Peyer's patch (tissue), 4 donors: Measurements from ENCODE around the gene MDFI.

Experiments used
- POLR2A ChIP-seq, 2 donors: fragments of 450-650 bp; IDR thresholded peaks; one replicate each; pipeline ENCODE4 v1.5.1; 2017; ENCODE audit warnings: antibody characterized with exemption in 2 of 2, mild to moderate bottlenecking in 2 of 2, moderate library complexity in 2 of 2
- TF ChIP-seq, protein P1 (sequence below), 6 experiments: fragments of 450-650 bp in 4 of 6; fragments of 200-600 bp in 2 of 6; sonication (generic) in 1 of 6; IDR thresholded peaks; one replicate each; pipeline ENCODE4 v1.5.1; 2017 to 2019; ENCODE audit warnings: antibody characterized with exemption in 6 of 6, mild to moderate bottlenecking in 3 of 6, moderate library complexity in 1 of 6

DNA sequence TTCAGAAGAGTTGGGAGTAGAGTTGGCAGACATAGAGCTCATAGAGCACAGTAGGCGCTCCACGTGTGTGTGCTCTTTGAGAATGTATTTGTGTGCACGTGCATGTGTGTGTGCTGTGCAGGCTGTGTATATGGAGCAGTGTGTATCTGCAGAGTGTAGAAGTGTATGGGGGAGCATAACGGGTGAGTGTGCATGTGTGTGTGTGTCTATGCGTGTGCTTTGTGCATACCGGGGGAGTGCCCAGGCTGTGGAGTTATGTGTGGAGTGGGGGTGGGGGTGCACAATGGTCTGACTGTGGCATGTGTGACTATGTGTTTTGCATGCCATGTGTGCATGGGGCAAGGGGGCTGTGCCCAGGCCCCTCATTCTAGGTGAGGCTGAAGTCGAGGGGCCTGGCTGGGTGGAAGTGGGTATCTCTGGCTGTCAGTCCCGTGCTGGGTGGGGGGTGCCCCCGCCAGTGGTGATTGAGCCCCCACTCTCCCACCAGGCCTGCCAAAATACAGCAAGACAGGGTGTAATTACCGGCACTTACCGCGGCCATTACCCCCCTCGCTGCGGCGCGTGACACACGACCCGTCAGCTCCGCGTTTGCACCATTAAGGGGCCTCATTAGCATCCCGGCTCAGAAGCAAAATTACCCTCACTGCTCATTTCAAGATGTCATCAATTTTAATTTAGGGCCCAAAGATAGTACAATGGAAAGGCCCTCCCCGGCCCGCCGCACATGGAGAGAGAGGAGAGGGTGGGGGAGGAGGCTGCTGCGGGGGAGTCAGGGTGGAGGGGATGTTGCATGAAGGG lies 39.1 kb downstream of the MDFI start:
- TF ChIP-seq, protein P1, sequence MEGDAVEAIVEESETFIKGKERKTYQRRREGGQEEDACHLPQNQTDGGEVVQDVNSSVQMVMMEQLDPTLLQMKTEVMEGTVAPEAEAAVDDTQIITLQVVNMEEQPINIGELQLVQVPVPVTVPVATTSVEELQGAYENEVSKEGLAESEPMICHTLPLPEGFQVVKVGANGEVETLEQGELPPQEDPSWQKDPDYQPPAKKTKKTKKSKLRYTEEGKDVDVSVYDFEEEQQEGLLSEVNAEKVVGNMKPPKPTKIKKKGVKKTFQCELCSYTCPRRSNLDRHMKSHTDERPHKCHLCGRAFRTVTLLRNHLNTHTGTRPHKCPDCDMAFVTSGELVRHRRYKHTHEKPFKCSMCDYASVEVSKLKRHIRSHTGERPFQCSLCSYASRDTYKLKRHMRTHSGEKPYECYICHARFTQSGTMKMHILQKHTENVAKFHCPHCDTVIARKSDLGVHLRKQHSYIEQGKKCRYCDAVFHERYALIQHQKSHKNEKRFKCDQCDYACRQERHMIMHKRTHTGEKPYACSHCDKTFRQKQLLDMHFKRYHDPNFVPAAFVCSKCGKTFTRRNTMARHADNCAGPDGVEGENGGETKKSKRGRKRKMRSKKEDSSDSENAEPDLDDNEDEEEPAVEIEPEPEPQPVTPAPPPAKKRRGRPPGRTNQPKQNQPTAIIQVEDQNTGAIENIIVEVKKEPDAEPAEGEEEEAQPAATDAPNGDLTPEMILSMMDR (IDR thresholded peaks at IDR 0.05) = no peak
- no peak for TF ChIP-seq POLR2A (IDR thresholded peaks at IDR 0.05)
